ENCODE measurements around the gene ADGRG3.

Gene ADGRG3

GRCh38 chr16:57700781-57701551, 32.9 kb downstream of the ADGRG3 start:
- H3K4me3 ChIP-seq (ENCODE audit: low read depth, low read length) = no peak overlapping the region
- no peak for TF ChIP-seq CTCF (IDR thresholded peaks at IDR 0.05; ENCODE audit: insufficient read depth, low read depth, low read length, missing control alignments)
- DNase-seq (ENCODE audit: low read depth) = no peak

- DNase-seq (ENCODE audit: low read depth) = no peak
- no peak for TF ChIP-seq CTCF (IDR thresholded peaks at IDR 0.05; ENCODE audit: insufficient read depth, low read depth, low read length, missing control alignments)
- H3K4me3 ChIP-seq (ENCODE audit: low read depth, low read length) = no peak overlapping the region
These were observed 33.8 kb downstream of the ADGRG3 start for GRCh38 chr16:57701759-57702371.

- no peak for DNase-seq (ENCODE audit: low read depth)
- no peak for TF ChIP-seq CTCF (IDR thresholded peaks at IDR 0.05; ENCODE audit: insufficient read depth, low read depth, low read length, missing control alignments)
- no peak overlapping the region for H3K4me3 ChIP-seq (ENCODE audit: low read depth, low read length)
These were observed 35.4 kb downstream of the ADGRG3 start for GRCh38 chr16:57703416-57704010.

- H3K4me3 ChIP-seq (ENCODE audit: low read depth, low read length) = no peak overlapping the region
- no peak for TF ChIP-seq CTCF (IDR thresholded peaks at IDR 0.05; ENCODE audit: insufficient read depth, low read depth, low read length, missing control alignments)
- no peak for DNase-seq (ENCODE audit: low read depth)
These were observed 36.2 kb downstream of the ADGRG3 start for GRCh38 chr16:57704011-57704904.

GRCh38 chr16:57704905-57705852, 37.1 kb downstream of the ADGRG3 start:
- TF ChIP-seq CTCF (IDR thresholded peaks at IDR 0.05; ENCODE audit: insufficient read depth, low read depth, low read length, missing control alignments) = no peak
- no peak overlapping the region for H3K4me3 ChIP-seq (ENCODE audit: low read depth, low read length)
- no peak for DNase-seq (ENCODE audit: low read depth)

GRCh38 chr16:57706717-57707116, 38.6 kb downstream of the ADGRG3 start:
- H3K4me3 ChIP-seq (ENCODE audit: low read depth, low read length) = no peak overlapping the region
- no peak for DNase-seq (ENCODE audit: low read depth)
- TF ChIP-seq CTCF (IDR thresholded peaks at IDR 0.05; ENCODE audit: insufficient read depth, low read depth, low read length, missing control alignments) = no peak
